ENCODE data around the gene GRIN2B. TPM values are rescaled to one million over a fixed set of nuclear protein-coding genes. Genes with fewer than 3 reads are reported as not detected.

The GRIN2B gene
- polyA plus RNA-seq, 1 donor (not counting 4 experiments of a cell fraction or from before 2014, with no cell fraction given) = not detected

GRCh38 chr12:13986031-13986430, 4.6 kb upstream of the GRIN2B start:
- peak overlapping the region; percentile 2 for H3K4me2 ChIP-seq (ENCODE audit: control insufficient read depth, extremely low read depth, insufficient read depth, low read depth, low read length)
- no peaks in the 10 kb centered on the region for H3K9me1 ChIP-seq (ENCODE audit: control insufficient read depth, extremely low read depth, insufficient read depth, low read length)
- no peak for TF ChIP-seq CTCF (optimal IDR thresholded peaks at IDR 0.05 in 1 of 3, IDR thresholded peaks at IDR 0.05 in 1 of 3, conservative IDR thresholded peaks at IDR 0.05 in 1 of 3; ENCODE audit: extremely low read depth in 1 of 3, insufficient read depth in 2 of 3, low read length in 3 of 3)
- no peak for TF ChIP-seq EZH2 (IDR thresholded peaks at IDR 0.05; ENCODE audit: low read length)
- peaks cover 11% of the 10 kb centered on the region for H3K27me3 ChIP-seq (ENCODE audit: control insufficient read depth, extremely low read depth, insufficient read depth, low read length)
- no peak overlapping the region for H2AFZ ChIP-seq (ENCODE audit: control insufficient read depth, low read length)
- H3K27ac ChIP-seq (ENCODE audit: control insufficient read depth, insufficient read depth, low read length) = no peak overlapping the region
- H3K36me3 ChIP-seq (ENCODE audit: control insufficient read depth in 2 of 2, extremely low read depth in 1 of 2, insufficient read depth in 2 of 2, low read length in 2 of 2) = no peaks in the 10 kb centered on the region
- H3K4me1 ChIP-seq (ENCODE audit: control insufficient read depth, extremely low read depth, insufficient read depth, low read length) = peaks cover 4% of the 10 kb centered on the region
- FAIRE-seq (no peak), DNase-seq (ENCODE audit: low read depth, low spot score) (no peak)
- no peaks in the 10 kb centered on the region for H3K79me2 ChIP-seq (ENCODE audit: control insufficient read depth, insufficient read depth, low read length)
- dilution Hi-C loops (cut with MboI; ENCODE audit: extremely low pct_ligation_motif_present, low sequenced_read_pairs) = no loop called here
- H3K9ac ChIP-seq (ENCODE audit: control insufficient read depth, extremely low read depth, insufficient read depth, low read length) = no peak overlapping the region
- H3K4me3 ChIP-seq (ENCODE audit: control insufficient read depth in 2 of 3, extremely low read depth in 1 of 3, insufficient read depth in 2 of 3, low read depth in 1 of 3, low read length in 3 of 3) = no peak overlapping the region
- no peaks in the 10 kb centered on the region for H4K20me1 ChIP-seq (ENCODE audit: control insufficient read depth, extremely low read depth, insufficient read depth, low read length)
- H3K9me3 ChIP-seq (ENCODE audit: control insufficient read depth, low read depth, low read length) = no peaks in the 10 kb centered on the region

GRCh38 chr12:13981990-13982389, 588 bp upstream of the GRIN2B start:
- Histone ChIP-seq H3K4me2 (ENCODE audit: control insufficient read depth, extremely low read depth, insufficient read depth, low read depth, low read length) (peak overlapping the region; percentile 84), H3K9me1 (ENCODE audit: control insufficient read depth, extremely low read depth, insufficient read depth, low read length) (no peaks in the 10 kb centered on the region), H2AFZ (ENCODE audit: control insufficient read depth, low read length) (no peak overlapping the region), H4K20me1 (ENCODE audit: control insufficient read depth, extremely low read depth, insufficient read depth, low read length) (no peaks in the 10 kb centered on the region), H3K4me1 (ENCODE audit: control insufficient read depth, extremely low read depth, insufficient read depth, low read length) (peaks cover 7% of the 10 kb centered on the region), H3K9ac (ENCODE audit: control insufficient read depth, extremely low read depth, insufficient read depth, low read length) (no peak overlapping the region), H3K79me2 (ENCODE audit: control insufficient read depth, insufficient read depth, low read length) (no peaks in the 10 kb centered on the region), H3K27me3 (ENCODE audit: control insufficient read depth, extremely low read depth, insufficient read depth, low read length) (peaks cover 46% of the 10 kb centered on the region), H3K36me3 (ENCODE audit: control insufficient read depth in 2 of 2, extremely low read depth in 1 of 2, insufficient read depth in 2 of 2, low read length in 2 of 2) (no peaks in the 10 kb centered on the region), H3K9me3 (ENCODE audit: control insufficient read depth, low read depth, low read length) (no peaks in the 10 kb centered on the region), H3K4me3 (ENCODE audit: control insufficient read depth in 2 of 3, extremely low read depth in 1 of 3, insufficient read depth in 2 of 3, low read depth in 1 of 3, low read length in 3 of 3) (no peak overlapping the region), H3K27ac (ENCODE audit: control insufficient read depth, insufficient read depth, low read length) (no peak overlapping the region)
- dilution Hi-C loops (cut with MboI; ENCODE audit: extremely low pct_ligation_motif_present, low sequenced_read_pairs) = no loop called here
- no peak for DNase-seq (ENCODE audit: low read depth, low spot score)
- FAIRE-seq = no peak
- peak in 2 of 3 experiments; percentile 21 to 44 for TF ChIP-seq CTCF (optimal IDR thresholded peaks at IDR 0.05 in 1 of 3, IDR thresholded peaks at IDR 0.05 in 1 of 3, conservative IDR thresholded peaks at IDR 0.05 in 1 of 3; ENCODE audit: extremely low read depth in 1 of 3, insufficient read depth in 2 of 3, low read length in 3 of 3)
- no peak for TF ChIP-seq EZH2 (IDR thresholded peaks at IDR 0.05; ENCODE audit: low read length)
